SK-N-SH (cell line): ENCODE data around the gene MINDY4.

Experiments used
- CTCF ChIP-seq: fragments of 200-600 bp; sonication (generic); IDR thresholded peaks from 2 replicates; pipeline ENCODE4 v1.6.1; 2017; ENCODE audit warnings: antibody characterized with exemption, mild to moderate bottlenecking, moderate library complexity
- EP300 ChIP-seq, 2 experiments: IDR thresholded peaks; 2 replicates each; pipeline versions ENCODE4 v1.4.0 to v1.6.1; 2012; ENCODE audit warnings: borderline replicate concordance in 1 of 2, low read depth in 1 of 2, low read length in 1 of 2
- EZH2phosphoT487 ChIP-seq: fragments of 200-600 bp; sonication (generic); IDR thresholded peaks from 2 replicates; pipeline ENCODE4 v1.6.1; 2017; ENCODE audit warnings: low read depth, mixed run types, mild to moderate bottlenecking, antibody characterized with exemption, moderate library complexity, borderline replicate concordance
- NRF1 ChIP-seq: IDR thresholded peaks from 2 replicates; pipeline ENCODE4 v1.6.1; 2012; ENCODE audit warnings: low read depth, mild to moderate bottlenecking, low read length
- POLR2AphosphoS5 ChIP-seq: IDR thresholded peaks from 2 replicates; pipeline ENCODE4 v1.6.1; 2012; ENCODE audit warnings: low read depth, low read length
- RCOR1 ChIP-seq: fragments of 150-350 bp; IDR thresholded peaks from 2 replicates; pipeline ENCODE4 v1.6.1; 2017; ENCODE audit warnings: antibody characterized with exemption, low read length
- RFX5 ChIP-seq: IDR thresholded peaks from 2 replicates; pipeline ENCODE4 v1.6.1; 2012; ENCODE audit warnings: mild to moderate bottlenecking, improper control_type of control experiment, low read length
- SIN3A ChIP-seq: IDR thresholded peaks from 2 replicates; pipeline ENCODE4 v1.6.1; 2012; ENCODE audit warnings: low read depth, mild to moderate bottlenecking, low read length, moderate library complexity, borderline replicate concordance
- SMC3 ChIP-seq: IDR thresholded peaks from 2 replicates; pipeline ENCODE4 v1.6.1; 2012; ENCODE audit warnings: low read depth, low read length, improper control_type of control experiment
- TEAD4 ChIP-seq: IDR thresholded peaks from 2 replicates; pipeline ENCODE4 v1.4.0; 2012; ENCODE audit warnings: mild to moderate bottlenecking, borderline replicate concordance; ENCODE audit not compliant: insufficient read depth
- USF2 ChIP-seq: fragments of 150-350 bp; IDR thresholded peaks from 2 replicates; pipeline ENCODE4 v1.6.1; 2017; ENCODE audit warnings: antibody characterized with exemption, low read length, low read depth, borderline replicate concordance

- TF ChIP-seq EZH2phosphoT487: no peak
- TF ChIP-seq SIN3A: no peak
- TF ChIP-seq CTCF: no peak
- no peak for TF ChIP-seq POLR2AphosphoS5
- no peak for TF ChIP-seq RCOR1
- TF ChIP-seq TEAD4: no peak
- no peak for TF ChIP-seq USF2
- TF ChIP-seq SMC3: no peak
- no peak for TF ChIP-seq EP300 (IDR thresholded peaks at IDR 0.05; ENCODE audit: borderline replicate concordance in 1 of 2, low read depth in 1 of 2, low read length in 1 of 2)
- no peak for TF ChIP-seq NRF1
- no peak for TF ChIP-seq RFX5
Measured at GRCh38 chr7:30906014-30906413, 134.8 kb downstream of the MINDY4 start.
